ENCODE measurements around the gene RNASE7. TPM values are rescaled to one million over a fixed set of nuclear protein-coding genes. Genes with fewer than 3 reads are reported as not detected.

Gene RNASE7
- total RNA-seq, 4 donors from 2014 or later = not detected

GRCh38 chr14:21081521-21082142 is 39.5 kb downstream of the RNASE7 start:
- no peak for TF ChIP-seq CTCF (IDR thresholded peaks at IDR 0.05)
- no peak for ATAC-seq (ENCODE audit: low FRiP score)
- no peak for DNase-seq (ENCODE audit: low spot score)

GRCh38 chr14:21083565-21084325 is 41.6 kb downstream of the RNASE7 start:
- no peak for TF ChIP-seq CTCF (IDR thresholded peaks at IDR 0.05)
- ATAC-seq (ENCODE audit: low FRiP score) (no peak), DNase-seq (ENCODE audit: low spot score) (no peak)

DNA sequence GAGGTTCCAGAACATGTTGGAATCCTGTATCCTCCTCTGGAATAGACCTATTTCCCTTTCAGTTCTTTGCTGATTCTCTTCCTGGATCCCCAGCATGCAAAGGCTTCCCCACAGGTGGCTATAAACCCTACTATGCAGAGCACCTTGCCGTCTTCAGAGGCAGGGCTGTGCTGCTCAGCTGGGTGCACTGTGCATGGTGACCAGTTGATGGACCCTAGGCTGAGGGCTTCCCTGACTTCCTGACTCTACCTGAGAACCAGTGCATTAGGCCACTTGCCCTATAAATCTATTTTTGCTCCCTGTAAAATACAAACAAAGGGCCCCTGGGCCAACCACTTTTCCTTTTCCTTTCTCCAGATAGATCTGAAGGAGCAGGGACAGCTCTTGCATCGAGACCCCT is 42.2 kb downstream of the RNASE7 start:
- ATAC-seq (ENCODE audit: low FRiP score) (no peak), DNase-seq (ENCODE audit: low spot score) (no peak)
- no peak for TF ChIP-seq CTCF (IDR thresholded peaks at IDR 0.05)

DNA sequence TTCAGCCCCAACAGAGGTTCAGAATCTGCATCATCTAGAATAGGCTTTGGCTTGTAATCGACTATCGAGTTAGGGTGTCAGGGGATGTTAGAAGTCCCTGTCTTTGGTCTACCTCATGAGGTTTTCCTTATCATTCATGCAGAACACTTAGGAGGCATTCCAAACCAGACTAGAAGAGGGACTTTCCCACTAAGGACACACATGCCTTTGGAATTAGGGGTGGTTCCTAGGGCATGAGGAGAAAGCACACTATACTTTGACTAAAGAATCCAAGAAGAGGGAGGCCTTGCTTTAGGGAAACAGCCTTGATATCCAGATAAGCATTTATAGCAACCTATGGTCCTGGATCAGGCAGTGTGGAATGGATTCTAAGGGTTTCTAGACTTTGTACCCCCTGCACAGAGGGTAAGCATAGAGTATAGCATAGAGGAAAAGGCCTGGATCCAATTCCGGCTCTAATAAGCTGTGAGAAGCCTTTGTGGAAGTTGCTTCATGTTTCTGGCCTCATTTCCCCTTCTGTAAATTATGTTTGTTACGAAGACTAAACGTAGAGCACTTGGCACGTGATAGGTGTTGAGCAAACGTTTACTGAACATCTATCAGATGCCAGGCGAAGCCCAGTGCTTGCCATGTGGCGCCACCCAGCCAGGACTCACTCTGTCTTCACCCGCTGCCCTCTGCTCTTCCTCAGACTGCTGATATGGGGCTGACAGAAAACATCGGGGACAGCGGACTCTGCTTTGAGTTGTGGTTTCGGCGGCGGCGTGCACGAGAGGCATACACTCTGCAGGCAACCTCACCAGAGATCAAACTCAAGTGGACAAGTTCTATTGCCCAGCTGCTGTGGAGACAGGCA is 43.1 kb downstream of the RNASE7 start:
- ATAC-seq (ENCODE audit: low FRiP score) (peak; percentile 75), DNase-seq (ENCODE audit: low spot score) (no peak)
- no peak for TF ChIP-seq CTCF (IDR thresholded peaks at IDR 0.05)

DNA sequence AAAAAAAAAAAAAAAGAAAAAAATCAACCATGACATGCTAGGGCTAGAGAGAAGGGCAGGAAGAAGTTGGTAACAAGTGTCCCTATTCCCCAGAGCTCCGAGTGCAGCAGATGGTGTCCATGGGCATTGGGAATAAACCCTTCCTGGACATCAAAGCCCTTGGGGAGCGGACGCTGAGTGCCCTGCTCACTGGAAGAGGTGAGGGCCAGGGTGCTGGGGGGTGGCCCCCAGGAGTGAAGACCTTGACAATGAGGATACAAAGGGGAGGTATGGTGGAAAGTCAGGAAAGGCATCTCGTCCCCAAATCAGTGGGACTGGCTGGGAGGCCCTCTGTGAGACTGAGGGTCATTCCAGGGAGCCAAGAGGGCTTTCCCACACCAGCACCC is 44.7 kb downstream of the RNASE7 start:
- no peak for DNase-seq (ENCODE audit: low spot score)
- no peak for TF ChIP-seq CTCF (IDR thresholded peaks at IDR 0.05)
- ATAC-seq (ENCODE audit: low FRiP score) = no peak

GRCh38 chr14:21087294-21088091 is 45.3 kb downstream of the RNASE7 start:
- ATAC-seq (ENCODE audit: low FRiP score) (peak; percentile 42), DNase-seq (ENCODE audit: low spot score) (no peak)
- TF ChIP-seq CTCF (IDR thresholded peaks at IDR 0.05) = no peak
